ENCODE data around the gene PGAP2. TPM values are rescaled to one million over a fixed set of nuclear protein-coding genes. Genes with fewer than 3 reads are reported as not detected.

Gene PGAP2
- total and polyA plus RNA-seq, 8 donors = 13.5 to 32.9 (median 18.8) TPM

DNA sequence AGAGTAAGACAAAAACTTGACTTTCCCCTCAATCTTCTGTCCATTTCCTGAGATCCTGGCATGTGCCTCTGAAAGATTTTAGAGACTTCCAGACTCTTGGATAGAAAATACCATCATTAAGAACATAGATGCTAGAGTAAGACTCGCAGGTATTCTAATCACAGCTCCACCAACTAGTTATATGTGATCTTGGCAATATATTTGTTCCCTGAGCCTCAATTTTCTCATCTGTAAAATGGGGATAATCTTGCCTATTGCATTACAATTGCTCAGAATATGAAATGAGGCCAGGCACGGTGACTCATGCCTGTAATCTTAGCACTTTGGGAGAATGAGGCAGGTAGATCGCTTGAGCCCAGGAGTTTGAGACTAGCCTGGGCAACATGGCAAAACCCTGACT lies 21.7 kb downstream of the PGAP2 start:
- Histone ChIP-seq H3K27me3 (no peaks in the 10 kb centered on the region), H3K9me3 (no peaks in the 10 kb centered on the region), H3K4me1 (peaks cover 7 to 9% (median 8%) of the 10 kb centered on the region in 3 donors), H3K27ac (no peak overlapping the region), H3K4me3 (no peak overlapping the region), H3K36me3 (peaks cover 0 to 10% (median 5%) of the 10 kb centered on the region in 3 donors)
- FAIRE-seq (no peak), DNase-seq (no peak), ATAC-seq (no peak)
- TF ChIP-seq, protein P1, sequence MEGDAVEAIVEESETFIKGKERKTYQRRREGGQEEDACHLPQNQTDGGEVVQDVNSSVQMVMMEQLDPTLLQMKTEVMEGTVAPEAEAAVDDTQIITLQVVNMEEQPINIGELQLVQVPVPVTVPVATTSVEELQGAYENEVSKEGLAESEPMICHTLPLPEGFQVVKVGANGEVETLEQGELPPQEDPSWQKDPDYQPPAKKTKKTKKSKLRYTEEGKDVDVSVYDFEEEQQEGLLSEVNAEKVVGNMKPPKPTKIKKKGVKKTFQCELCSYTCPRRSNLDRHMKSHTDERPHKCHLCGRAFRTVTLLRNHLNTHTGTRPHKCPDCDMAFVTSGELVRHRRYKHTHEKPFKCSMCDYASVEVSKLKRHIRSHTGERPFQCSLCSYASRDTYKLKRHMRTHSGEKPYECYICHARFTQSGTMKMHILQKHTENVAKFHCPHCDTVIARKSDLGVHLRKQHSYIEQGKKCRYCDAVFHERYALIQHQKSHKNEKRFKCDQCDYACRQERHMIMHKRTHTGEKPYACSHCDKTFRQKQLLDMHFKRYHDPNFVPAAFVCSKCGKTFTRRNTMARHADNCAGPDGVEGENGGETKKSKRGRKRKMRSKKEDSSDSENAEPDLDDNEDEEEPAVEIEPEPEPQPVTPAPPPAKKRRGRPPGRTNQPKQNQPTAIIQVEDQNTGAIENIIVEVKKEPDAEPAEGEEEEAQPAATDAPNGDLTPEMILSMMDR (IDR thresholded peaks at IDR 0.05) = no peak
- intact Hi-C loops (cut with DNase I) = no loop called here
- 98% methylated on average over 3 of the region's 3 CpGs for WGBS, 2 donors

DNA sequence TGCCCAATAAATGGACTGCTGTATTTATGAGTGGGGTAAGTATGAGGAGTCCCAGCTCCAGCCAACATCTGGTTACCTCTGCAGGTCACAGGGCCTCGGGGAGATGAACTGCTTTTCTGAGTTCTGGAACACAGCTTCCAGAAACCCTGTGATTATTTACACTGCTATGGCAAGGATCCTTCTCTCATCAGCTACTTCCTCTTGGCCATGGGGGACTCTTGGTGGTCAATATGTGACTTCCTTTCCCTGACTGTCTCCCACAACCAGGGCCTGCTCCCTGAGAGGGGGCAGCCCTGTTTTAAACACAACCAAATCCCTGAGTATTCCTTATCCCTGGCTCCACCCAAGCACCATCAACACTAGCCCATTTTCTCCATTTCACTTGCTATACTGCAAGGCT lies 22.4 kb downstream of the PGAP2 start:
- no peaks in the 10 kb centered on the region for H3K27me3 ChIP-seq
- intact Hi-C loops (cut with DNase I) = no loop called here
- H3K27ac ChIP-seq = peak overlapping the region in 1 of 4 donors; percentile 1
- ATAC-seq (peak in 1 of 4 donors; percentile 10), FAIRE-seq (no peak), DNase-seq (no peak)
- H3K4me3 ChIP-seq = no peak overlapping the region
- no peaks in the 10 kb centered on the region for H3K9me3 ChIP-seq
- WGBS, 2 donors = 95 to 100% methylated on average over 1 of the region's 1 CpG
- TF ChIP-seq, protein P1 (IDR thresholded peaks at IDR 0.05) = no peak
- H3K36me3 ChIP-seq = peaks cover 0 to 10% (median 5%) of the 10 kb centered on the region in 3 donors
- H3K4me1 ChIP-seq = peaks cover 7 to 10% (median 9%) of the 10 kb centered on the region in 3 donors

DNA sequence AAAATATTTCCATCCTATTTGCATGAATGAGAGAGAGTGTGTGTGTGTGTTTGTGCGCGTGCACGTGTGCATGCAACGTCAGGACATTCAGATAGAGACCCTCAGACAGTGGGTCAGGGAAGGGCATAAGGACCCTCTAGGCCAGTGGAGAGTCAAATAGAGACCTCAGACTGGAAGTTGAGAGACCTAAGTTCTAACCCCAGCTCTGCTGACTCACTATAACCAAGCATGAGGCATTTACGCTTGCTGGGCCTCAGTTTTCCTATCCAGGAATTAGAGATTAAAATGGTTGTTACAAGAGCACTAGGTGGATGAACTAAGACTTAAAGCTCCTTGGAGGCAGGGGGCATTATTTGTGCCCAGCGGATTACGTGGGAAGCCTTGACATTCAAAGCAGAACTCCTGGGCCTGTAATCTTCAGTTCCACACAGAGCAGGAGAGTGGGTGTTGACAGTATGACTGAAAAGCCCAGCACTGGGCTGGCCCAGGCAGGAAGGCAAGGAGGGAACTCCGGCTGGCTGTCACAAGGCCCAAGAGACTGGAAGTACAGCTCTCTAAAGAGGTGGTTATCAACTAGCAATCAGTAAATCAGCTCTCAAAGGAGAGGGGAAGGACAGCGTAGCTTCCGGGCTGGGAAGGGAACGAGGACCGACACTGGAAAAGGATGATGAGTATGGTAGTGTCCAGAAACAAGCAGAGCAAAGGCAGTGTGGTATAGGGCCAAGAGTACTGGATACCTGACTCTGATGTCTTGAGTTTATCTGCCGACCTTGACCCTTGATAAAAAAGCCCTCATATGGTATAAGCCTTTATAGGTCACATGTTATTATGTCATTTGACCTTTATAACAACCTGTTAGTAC lies 23.2 kb downstream of the PGAP2 start:
- Histone ChIP-seq H3K27me3 (no peaks in the 10 kb centered on the region), H3K27ac (no peak overlapping the region), H3K9me3 (no peaks in the 10 kb centered on the region), H3K36me3 (peaks cover 0 to 10% (median 5%) of the 10 kb centered on the region in 3 donors), H3K4me3 (no peak overlapping the region), H3K4me1 (peaks cover 7 to 13% (median 9%) of the 10 kb centered on the region in 3 donors)
- ATAC-seq (peak in 3 of 4 donors; percentile 12 to 55 (median 31)), FAIRE-seq (no peak), DNase-seq (peak in 1 of 6 donors; percentile 30)
- TF ChIP-seq, protein P1 (IDR thresholded peaks at IDR 0.05) = no peak
- intact Hi-C loops (cut with DNase I) = no loop called here
- 76% methylated on average over 12 of the region's 13 CpGs for WGBS, 2 donors

DNA sequence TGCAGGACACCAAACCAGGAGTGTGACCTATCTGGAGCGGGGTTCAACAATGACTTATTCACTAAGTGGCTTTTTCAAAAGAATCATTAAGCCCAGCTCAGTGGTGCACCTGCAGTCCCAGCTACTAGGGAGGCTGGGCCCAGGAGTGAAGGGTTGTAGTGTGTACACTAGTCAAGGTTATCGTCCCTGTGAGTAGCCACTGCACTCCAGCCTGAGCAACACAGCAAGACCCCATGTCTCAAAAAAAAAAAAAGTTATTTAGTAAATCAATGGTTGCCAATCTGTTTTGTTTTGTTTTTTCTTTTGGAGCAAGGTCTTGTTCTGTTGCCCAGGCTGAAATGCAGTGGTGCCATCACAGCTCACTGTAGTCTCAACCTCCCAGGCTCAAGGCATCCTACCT lies 24.5 kb downstream of the PGAP2 start:
- peaks cover 7 to 13% (median 9%) of the 10 kb centered on the region in 3 donors for H3K4me1 ChIP-seq
- TF ChIP-seq, protein P1 (IDR thresholded peaks at IDR 0.05) = no peak

DNA sequence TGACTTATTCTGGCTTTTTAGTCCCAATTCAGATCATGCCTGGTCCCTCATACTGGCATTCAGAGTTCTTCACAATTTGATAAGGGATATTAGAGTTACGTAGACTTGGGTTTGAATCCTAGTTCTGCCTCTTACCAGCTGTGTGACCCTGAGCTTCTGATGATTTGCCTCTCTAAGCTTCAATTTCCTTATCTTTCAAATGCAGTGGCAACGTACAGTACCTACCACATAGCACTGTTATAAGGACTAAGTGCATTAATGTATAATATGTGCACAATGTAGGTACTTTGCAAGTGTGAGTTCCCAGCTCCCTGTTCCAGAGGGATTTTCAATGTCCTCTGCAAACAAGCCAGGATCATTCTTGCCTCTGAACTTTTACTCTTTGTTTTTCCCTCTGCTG lies 25.1 kb downstream of the PGAP2 start:
- H3K27me3 ChIP-seq = no peaks in the 10 kb centered on the region
- DNase-seq (no peak), FAIRE-seq (no peak), ATAC-seq (no peak)
- H3K36me3 ChIP-seq = no peaks in the 10 kb centered on the region
- intact Hi-C loops (cut with DNase I) = no loop called here
- no peak overlapping the region for H3K27ac ChIP-seq
- H3K4me3 ChIP-seq = no peak overlapping the region
- TF ChIP-seq, protein P1 (IDR thresholded peaks at IDR 0.05) = no peak
- peaks cover 7 to 13% (median 9%) of the 10 kb centered on the region in 3 donors for H3K4me1 ChIP-seq
- 84 to 88% methylated on average over 2 of the region's 2 CpGs for WGBS, 2 donors
- H3K9me3 ChIP-seq = no peaks in the 10 kb centered on the region

More for the DNA sequence above, 24.5 kb downstream of the PGAP2 start:
- WGBS, 2 donors = 61 to 68% methylated on average over 2 of the region's 2 CpGs
- Histone ChIP-seq H3K9me3 (no peaks in the 10 kb centered on the region), H3K27ac (no peak overlapping the region), H3K36me3 (no peaks in the 10 kb centered on the region), H3K27me3 (no peaks in the 10 kb centered on the region), H3K4me3 (no peak overlapping the region)
- FAIRE-seq (no peak), ATAC-seq (no peak), DNase-seq (no peak)
- intact Hi-C loops (cut with DNase I) = no loop called here

All from pancreas (tissue), 10 donors.